ENCODE measurements around the gene ARF1. TPM values are rescaled to one million over a fixed set of nuclear protein-coding genes. Genes with fewer than 3 reads are reported as not detected.

The ARF1 gene
- total and polyA plus RNA-seq, 10 of the 15 experiments (the other 5 are each of a cell fraction or from before 2014, with no cell fraction given), result 48.4 to 508 (median 283) TPM

GRCh38 chr1:228087771-228088251, 5.3 kb downstream of the ARF1 start:
- ChIA-PET RAD21 (ENCODE audit: unreplicated experiment) (no interaction called here), CTCF (interaction anchor here (1.6 kb wide), 1 partner anchor 79 kb away, joined by 4 read pairs; no protein-coding TSS in a partner anchor), POLR2A (interaction anchor here (1.9 kb wide), 1 partner anchor 22 kb away, joined by 6 read pairs; the partner anchor contains the start of gene MRPL55), SMC1A (ENCODE audit: uncharacterized antibody, unreplicated experiment) (interaction anchor here (0.8 to 1.4 kb wide), 2 partner anchors 11 to 19 kb away, joined by 3 to 4 read pairs; no protein-coding TSS in a partner anchor)
- Histone ChIP-seq H3K27me3 (replicated peaks in 1 of 2; ENCODE audit: control insufficient read depth in 2 of 2, insufficient read depth in 2 of 2, low read length in 1 of 2) (no peaks in the 10 kb centered on the region), H4K20me1 (ENCODE audit: control insufficient read depth, insufficient read depth) (peaks cover 73% of the 10 kb centered on the region), H3K27ac (ENCODE audit: control insufficient read depth, insufficient read depth) (no peak overlapping the region), H3K4me2 (ENCODE audit: control insufficient read depth, insufficient read depth) (peak overlapping the region; percentile 84), H3K9ac (ENCODE audit: control insufficient read depth, insufficient read depth, low read length) (no peak overlapping the region), H3K4me1 (ENCODE audit: control insufficient read depth, insufficient read depth, low read length) (peaks cover 62% of the 10 kb centered on the region), H3K4me3 (0 out of 2 replicates have a peak overlapping the region, but pooled peaks have one; percentile 4), H3K9me3 (replicated peaks; ENCODE audit: control insufficient read depth, insufficient read depth, low read length) (peaks cover 10% of the 10 kb centered on the region; the same call in 2 of the 3 replicates), H3K36me3 (ENCODE audit: control insufficient read depth in 2 of 2, insufficient read depth in 2 of 2, low read length in 1 of 2) (peaks cover 9 to 22% of the 10 kb centered on the region in 2 experiments; a peak in 3 of 4 replicates), H2AFZ (ENCODE audit: control insufficient read depth, low read depth, low read length) (no peak overlapping the region), H3K79me2 (ENCODE audit: control insufficient read depth, insufficient read depth, low read length) (peaks cover 100% of the 10 kb centered on the region)
- ATAC-seq (no peak), DNase-seq (ENCODE audit: low read depth, low spot score) (no peak), FAIRE-seq (no peak)
- intact Hi-C loops (cut with micrococcal nuclease; ENCODE audit: unreplicated experiment), result no loop called here
- whole genome bisulfite sequencing (ENCODE audit: insufficient coverage, insufficient replicate concordance, low lambda C conversion rate, missing lambda C conversion rate), result 68% methylated on average over 7 of the region's 7 CpGs
- BruUV-seq (replicated peaks), result no TSS peak
- 0 out of 2 replicates have a peak, but pooled peaks have one; percentile 17 for TF ChIP-seq POLR2AphosphoS5 (IDR thresholded peaks at IDR 0.05; ENCODE audit: low read length)
- TF ChIP-seq BACH1 (IDR thresholded peaks at IDR 0.05; ENCODE audit: borderline replicate concordance), result peak; percentile 21; the same call in 1 of the 2 replicates
- TF ChIP-seq POLR2A (IDR thresholded peaks at IDR 0.05; ENCODE audit: low read depth, low read length), result peak; percentile 16; the same call in 1 of the 2 replicates
- no peak for TF ChIP-seq SMARCA5 (IDR thresholded peaks at IDR 0.05)
- in situ Hi-C loops (cut with MboI), result no loop called here

- ChIA-PET RAD21 (ENCODE audit: unreplicated experiment) (interaction anchor here (1.7 kb wide), 1 partner anchor 13 kb away, joined by 3 read pairs; no protein-coding TSS in a partner anchor), POLR2A (no interaction called here), CTCF (no interaction called here), SMC1A (ENCODE audit: uncharacterized antibody, unreplicated experiment) (interaction anchor here (0.5 to 1.2 kb wide), 2 partner anchors 411 to 1237 kb away, joined by 3 to 4 read pairs; no protein-coding TSS in a partner anchor)
- DNase-seq (ENCODE audit: low read depth, low spot score) (no peak), FAIRE-seq (no peak), ATAC-seq (peak; percentile 9; the same call in 2 of the 3 replicates)
- peaks cover 12 to 26% of the 10 kb centered on the region in 2 experiments; a peak in 3 of 4 replicates for H3K36me3 ChIP-seq (ENCODE audit: control insufficient read depth in 2 of 2, insufficient read depth in 2 of 2, low read length in 1 of 2)
- peaks cover 62% of the 10 kb centered on the region for H3K4me1 ChIP-seq (ENCODE audit: control insufficient read depth, insufficient read depth, low read length)
- TF ChIP-seq MEF2B (IDR thresholded peaks at IDR 0.05; ENCODE audit: partially characterized antibody, poor library complexity, severe bottlenecking), result peak; percentile 60
- 0 out of 4 replicates have a peak, but pooled peaks of 1 of the 2 experiments have one; percentile 12 for TF ChIP-seq CEBPB (IDR thresholded peaks at IDR 0.05; ENCODE audit: borderline replicate concordance in 1 of 2, low read depth in 2 of 2, low read length in 2 of 2)
- no peak for TF ChIP-seq YBX1 (IDR thresholded peaks at IDR 0.05)
- peak; percentile 57; the same call in 1 of the 2 replicates for TF ChIP-seq POLR2A (IDR thresholded peaks at IDR 0.05; ENCODE audit: low read depth, low read length)
- TF ChIP-seq ASH2L (IDR thresholded peaks at IDR 0.05; ENCODE audit: borderline replicate concordance, low read depth), result no peak
- H3K79me2 ChIP-seq (ENCODE audit: control insufficient read depth, insufficient read depth, low read length), result peaks cover 100% of the 10 kb centered on the region
- H2AFZ ChIP-seq (ENCODE audit: control insufficient read depth, low read depth, low read length), result no peak overlapping the region
- H3K27me3 ChIP-seq (replicated peaks in 1 of 2; ENCODE audit: control insufficient read depth in 2 of 2, insufficient read depth in 2 of 2, low read length in 1 of 2), result no peaks in the 10 kb centered on the region
- intact Hi-C loops (cut with micrococcal nuclease; ENCODE audit: unreplicated experiment) (no loop called here), in situ Hi-C loops (cut with MboI) (no loop called here)
- no peak overlapping the region for H3K27ac ChIP-seq (ENCODE audit: control insufficient read depth, insufficient read depth)
- H3K4me2 ChIP-seq (ENCODE audit: control insufficient read depth, insufficient read depth), result peak overlapping the region; percentile 77
- no TSS peak for BruUV-seq (replicated peaks)
- peaks cover 72% of the 10 kb centered on the region for H4K20me1 ChIP-seq (ENCODE audit: control insufficient read depth, insufficient read depth)
- peak overlapping the region; percentile 36; the same call in 1 of the 2 replicates for H3K4me3 ChIP-seq
- no peak overlapping the region for H3K9ac ChIP-seq (ENCODE audit: control insufficient read depth, insufficient read depth, low read length)
- peaks cover 17% of the 10 kb centered on the region; the same call in 2 of the 3 replicates for H3K9me3 ChIP-seq (replicated peaks; ENCODE audit: control insufficient read depth, insufficient read depth, low read length)
- 82% methylated on average over 21 of the region's 21 CpGs for WGBS (ENCODE audit: insufficient coverage, insufficient replicate concordance, low lambda C conversion rate, missing lambda C conversion rate)
Measured at GRCh38 chr1:228088586-228089498, 6.3 kb downstream of the ARF1 start.

Measured in GM12878 (cell line).